ENCODE results near the gene COMMD8.
"Not testable (repeated sequence)": the region's sequence is repeated elsewhere in the genome, so short reads cannot be mapped to it uniquely, and the experiment has no call there.

COMMD8 gene

DNA sequence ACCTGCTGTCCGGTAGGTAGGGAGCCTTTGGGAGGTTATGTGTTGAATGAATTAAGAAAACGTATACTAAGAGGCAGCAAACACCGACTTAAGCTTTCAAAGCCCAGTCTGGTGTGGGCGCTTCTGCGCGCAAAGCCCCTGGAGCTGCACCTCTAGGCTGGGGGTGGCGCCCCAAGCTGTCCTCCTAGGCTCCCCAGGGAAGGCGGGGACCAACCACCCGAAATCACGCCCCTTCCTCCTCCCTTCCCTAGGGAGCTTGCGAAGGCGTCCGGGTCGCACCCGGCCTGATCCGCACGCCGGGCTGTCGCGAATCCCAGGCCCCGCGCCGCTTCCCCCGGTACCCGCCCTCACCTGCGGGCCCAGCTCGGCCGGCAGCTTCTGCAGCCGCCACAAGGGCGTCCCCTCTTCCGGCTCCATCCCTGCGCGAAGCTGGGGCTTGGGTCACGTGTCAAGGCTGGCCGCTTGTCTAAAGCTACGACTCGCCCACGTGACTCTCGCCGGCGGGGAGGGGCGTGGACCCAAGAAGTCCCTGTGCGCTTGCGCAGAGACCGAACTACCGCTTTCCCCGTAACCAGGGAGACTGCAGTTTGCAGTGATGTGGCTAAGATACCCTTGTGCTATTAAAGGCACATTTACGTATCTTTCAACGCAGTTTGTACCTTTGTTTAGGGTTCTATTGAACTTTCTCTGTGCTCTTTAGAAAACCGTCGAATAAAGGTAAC lies at the start of gene COMMD8:
COMMD8 (minus strand) TSS at position 468 of the 722 bp plus-strand sequence; CDS start at position 417, 51 bp downstream.
- peak; percentile 91 to 96 (median 95) for DNase-seq (ENCODE audit: low read depth in 3 of 3)

DNA sequence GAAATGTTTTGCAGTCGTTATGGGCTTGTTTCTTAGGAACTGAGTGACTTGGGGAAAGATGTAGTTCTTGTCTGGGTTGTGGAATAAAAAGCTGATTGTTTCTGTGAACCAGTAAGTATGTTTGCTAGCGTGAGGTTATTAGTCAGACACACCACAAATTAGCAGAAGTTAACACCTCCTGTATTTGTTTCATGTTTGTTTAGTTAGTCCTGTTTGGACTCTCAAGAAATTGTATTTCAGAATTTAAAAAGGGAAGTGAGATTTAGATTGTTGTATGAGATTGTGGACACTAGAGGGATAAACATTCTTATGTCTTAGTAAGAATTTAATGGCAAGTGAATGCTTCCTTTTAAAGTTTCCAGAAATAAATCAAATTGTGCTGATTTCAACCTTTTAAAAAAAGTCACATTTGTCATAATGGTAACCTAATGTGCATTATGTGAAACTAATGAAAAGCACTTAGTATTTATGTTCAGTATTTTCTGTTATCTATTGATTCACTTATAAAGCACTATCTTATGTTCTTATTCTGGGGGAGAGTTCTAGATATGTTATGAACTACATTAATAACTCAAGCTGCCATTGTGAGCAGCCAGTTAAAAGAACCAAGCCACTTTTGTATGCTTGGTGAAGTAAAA lies 47.1 kb upstream of the COMMD8 start:
- DNase-seq (ENCODE audit: low read depth in 3 of 3) = no peak

DNA sequence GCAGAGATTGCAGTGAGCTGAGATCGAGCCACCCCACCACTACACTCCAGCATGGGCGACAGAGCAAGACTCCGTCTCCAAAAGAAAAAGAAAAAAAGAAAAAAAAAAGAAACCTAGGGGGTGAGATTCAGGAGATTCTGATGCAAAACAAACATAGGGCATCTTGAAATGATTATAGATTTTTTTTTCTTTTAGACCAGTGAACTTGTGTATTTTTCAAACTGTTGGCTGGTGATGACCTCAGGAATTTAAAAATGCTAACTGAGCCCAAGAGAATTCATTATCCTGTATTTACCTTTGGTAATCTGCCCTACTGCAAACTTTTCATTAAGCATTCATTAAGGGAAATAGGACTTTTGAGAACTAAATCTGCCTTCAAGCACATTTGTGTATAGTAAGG lies 42.2 kb upstream of the COMMD8 start:
- DNase-seq (ENCODE audit: low read depth in 3 of 3) = no peak

DNA sequence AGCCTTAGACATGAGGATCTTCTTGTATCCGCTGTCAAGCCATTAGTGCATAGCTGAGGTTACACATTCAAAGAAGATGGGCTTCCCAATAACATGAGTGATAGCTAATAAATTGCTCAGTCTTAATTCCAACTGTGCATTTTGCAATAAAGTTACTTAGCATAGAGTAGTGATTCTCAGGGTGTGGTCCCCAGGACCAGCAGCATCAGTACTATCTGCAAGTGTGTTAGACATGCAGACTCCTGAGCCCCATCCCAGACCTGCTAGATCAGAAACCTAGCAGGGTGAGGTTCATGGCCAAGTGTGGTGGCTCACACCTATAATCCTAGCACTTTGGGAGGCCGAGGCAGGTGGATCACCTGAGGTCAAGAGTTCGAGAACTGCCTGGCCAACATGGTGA lies 41.6 kb upstream of the COMMD8 start:
- no peak for DNase-seq (ENCODE audit: low read depth in 3 of 3)

DNA sequence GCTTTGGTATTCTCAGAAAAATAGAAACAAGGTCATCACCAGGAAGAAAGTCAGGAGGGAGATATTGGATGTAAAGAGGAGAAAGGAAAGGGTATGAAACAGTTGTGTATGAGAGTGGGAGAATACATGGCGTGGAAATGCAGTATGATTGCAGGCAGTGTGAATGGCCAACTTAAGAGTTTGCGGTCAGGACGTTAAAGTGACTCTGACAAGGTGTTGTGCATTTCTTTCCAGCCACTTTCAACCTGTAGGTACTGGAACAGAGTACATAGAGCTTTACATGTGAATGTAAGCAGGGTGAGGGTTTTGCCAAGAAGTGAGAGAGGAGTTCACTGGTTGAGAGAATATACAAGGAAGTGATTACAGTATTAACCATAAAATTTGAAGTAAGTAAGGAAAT lies 37.3 kb upstream of the COMMD8 start:
- DNase-seq (ENCODE audit: low read depth in 3 of 3) = no peak

DNA sequence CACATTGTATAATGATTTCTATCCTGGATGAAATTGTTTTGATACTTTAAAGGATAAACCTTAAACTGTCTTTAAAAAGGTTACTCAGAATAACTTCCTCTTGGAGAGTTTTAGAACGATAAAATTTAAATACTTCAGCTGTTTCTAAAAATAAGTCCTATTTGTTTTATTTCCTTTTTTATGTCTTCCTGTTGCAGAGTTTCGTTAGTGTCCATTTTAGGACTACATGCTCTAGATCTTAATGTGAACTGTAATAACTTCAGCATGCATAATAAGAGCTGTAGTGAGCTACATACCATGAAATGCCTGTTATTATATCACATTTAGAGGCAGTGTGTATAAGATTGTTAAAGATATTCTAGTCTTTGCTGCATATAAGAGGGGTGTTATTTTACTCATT lies 36.2 kb upstream of the COMMD8 start:
- no peak for DNase-seq (ENCODE audit: low read depth in 3 of 3)

DNA sequence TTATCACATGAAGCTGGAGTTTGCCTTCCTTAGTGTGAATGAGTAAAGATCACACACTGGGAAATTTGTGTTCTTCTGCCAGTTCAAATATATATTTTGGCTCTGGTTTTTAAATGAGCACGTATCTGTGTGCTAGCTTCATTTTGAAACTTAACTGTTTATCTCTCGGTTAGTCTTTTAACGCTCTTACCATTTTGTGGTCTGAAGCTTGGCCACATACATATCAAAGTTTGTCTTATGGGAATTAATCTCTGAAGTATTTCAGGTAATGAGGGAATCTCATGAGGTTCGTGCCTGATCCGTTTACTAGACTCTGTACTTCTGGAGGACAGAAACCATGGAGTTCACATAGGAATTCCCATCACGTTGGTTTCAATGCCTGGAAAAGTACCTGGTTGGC lies 35.4 kb upstream of the COMMD8 start:
- no peak for DNase-seq (ENCODE audit: low read depth in 3 of 3)

DNA sequence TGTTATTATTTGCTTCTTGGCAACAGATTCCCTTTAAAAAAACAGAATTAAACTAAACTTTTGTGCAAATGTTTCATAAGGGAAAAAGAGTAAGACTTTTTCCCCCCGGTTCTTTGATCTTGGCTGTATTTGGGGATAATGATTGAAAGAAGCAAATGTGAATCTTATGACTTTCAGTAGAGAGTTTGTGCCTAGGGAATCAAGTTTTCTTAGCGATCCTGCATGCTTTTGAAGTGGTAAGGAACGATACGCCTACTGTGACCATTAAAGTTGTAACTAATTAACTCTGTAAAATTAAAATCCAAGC lies 30.6 kb upstream of the COMMD8 start:
- DNase-seq (ENCODE audit: low read depth in 3 of 3) = no peak

DNA sequence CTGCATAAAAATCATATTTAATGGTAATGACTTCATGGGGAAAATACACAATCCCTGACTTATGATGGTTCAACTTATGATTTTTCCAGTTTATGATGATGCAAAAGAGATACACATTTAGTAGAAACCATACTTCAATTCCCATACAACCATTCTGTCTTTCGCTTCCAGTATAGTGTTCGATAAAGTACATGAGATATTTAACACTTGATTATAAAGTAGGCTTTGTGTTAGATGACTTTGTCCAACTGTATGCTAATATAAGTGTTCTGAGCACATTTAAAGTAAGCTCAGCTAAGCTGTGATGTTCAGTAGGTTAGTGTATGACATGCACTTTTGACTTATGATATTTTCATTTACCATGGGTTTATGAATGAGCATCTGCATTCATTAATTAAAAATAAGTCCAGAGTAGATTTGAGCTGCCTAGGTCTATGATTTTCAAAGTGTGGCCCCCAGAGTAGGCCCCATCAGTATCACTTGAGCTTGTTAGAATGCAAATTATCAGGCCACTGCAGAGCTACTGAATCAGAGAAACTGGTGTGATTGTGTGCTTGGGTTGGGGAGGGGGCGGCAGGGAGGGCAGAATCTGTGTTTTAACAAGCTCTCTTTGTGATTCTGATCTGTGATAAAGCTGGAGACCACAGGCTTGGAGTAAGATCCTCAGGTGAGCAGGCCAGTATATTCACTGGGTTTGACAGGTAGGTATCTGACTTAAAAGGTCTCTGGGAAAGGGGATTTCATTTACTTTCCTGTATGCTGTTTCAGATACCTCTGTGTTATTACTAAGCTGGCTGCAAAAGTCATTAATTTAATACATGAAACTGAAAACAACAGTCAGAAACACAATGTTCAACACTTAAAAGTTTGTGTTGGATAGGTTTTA lies 30.0 kb upstream of the COMMD8 start:
- DNase-seq (ENCODE audit: low read depth in 3 of 3) = no peak

DNA sequence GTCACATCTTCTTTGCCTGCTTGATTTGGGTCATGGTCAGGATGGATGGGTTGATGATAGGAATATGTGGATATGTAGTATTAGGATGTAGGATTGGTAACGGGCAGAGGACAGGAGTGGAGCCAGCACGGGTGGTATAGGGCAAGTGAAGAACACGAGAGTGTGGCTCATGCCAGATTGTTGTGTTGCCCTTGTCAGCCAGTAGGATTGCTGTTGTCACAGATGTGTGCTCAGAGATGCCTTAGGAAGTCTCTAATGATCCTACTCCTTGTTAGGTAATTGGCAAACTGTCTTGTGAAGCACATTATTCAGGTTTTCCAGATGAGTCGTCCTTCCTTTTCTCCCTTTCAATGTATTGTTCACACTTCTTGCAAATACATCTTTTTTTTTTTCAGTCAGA lies 27.0 kb upstream of the COMMD8 start:
- DNase-seq (ENCODE audit: low read depth in 3 of 3) = no peak

DNA sequence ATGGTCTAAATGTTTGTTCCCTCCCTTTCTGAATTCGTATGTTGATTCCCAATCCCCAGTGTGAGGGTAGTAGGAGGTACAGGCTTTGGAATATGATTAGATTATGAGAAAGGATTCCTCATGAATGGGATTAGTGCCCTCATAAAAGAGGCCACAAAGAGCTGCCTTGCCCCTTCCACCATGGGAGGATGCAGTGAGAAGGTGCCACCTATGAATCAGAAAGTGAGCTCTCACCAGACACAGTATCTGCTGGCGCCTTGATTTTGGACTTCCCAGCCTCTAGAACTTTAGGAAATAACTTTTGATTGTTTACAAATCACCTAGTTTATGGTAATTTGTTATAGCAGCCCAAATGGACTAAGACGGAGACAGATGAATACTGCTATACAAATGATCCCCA lies 25.2 kb upstream of the COMMD8 start:
- no peak for DNase-seq (ENCODE audit: low read depth in 3 of 3)

DNA sequence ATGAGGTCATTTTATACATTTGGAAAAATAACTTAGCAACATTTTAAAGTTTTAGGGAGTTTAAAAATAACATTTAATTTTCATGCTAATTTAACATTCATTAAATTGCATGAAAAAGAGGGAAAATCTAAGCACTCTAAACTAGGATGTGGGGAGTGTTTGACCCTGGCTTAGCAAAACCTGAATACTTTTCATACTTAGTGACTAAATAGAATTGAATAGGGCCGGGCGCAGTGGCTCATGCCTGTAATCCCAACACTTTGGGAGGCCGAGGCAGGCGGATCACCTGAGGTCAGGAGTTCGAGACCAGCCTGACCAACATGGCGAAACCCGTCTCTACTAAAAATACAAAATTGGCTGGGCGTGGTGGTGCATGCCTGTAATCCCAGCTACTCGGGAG lies 23.2 kb upstream of the COMMD8 start:
- DNase-seq (ENCODE audit: low read depth in 3 of 3) = not testable (repeated sequence)

DNA sequence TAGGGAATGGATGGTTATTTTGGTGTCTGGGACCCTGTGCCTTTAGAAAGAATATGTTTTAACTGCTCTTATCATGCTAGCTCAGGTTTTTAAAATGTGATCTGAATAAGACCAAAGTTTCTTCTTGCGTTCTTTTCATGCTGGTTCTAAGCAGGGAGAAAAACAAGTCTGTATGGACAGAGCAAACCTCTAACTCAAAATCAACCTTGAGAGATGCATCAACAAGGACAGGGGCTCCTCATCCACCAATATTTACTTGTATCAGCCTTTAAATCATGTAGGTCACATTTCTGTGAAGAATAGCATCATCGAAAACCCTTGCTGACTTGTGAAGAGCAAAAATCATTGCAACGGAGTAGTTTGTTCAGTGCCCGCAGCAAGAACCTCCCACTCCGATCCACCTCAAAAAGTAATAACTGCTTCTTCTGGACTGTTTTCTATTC lies 22.8 kb upstream of the COMMD8 start:
- DNase-seq (ENCODE audit: low read depth in 3 of 3) = no peak

DNA sequence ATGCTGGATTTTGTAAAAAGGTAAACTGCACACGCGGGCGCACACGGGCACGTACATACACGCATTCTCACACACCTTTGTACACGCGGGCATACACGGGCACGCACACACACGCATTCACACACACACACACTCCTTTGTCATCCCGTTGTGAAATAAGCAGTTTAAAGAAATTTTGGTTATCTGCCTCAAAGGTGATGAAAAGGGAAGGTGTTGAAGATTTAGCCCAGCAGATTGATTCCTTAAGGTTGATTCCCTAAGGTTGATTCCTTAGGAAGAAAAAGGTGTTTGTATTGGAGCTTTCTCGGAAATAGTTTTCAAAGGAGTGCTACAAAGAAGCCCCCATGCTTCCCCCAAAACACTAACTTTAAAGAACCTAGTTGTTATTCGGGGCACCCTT lies 22.3 kb upstream of the COMMD8 start:
- DNase-seq (ENCODE audit: low read depth in 3 of 3) = no peak

DNA sequence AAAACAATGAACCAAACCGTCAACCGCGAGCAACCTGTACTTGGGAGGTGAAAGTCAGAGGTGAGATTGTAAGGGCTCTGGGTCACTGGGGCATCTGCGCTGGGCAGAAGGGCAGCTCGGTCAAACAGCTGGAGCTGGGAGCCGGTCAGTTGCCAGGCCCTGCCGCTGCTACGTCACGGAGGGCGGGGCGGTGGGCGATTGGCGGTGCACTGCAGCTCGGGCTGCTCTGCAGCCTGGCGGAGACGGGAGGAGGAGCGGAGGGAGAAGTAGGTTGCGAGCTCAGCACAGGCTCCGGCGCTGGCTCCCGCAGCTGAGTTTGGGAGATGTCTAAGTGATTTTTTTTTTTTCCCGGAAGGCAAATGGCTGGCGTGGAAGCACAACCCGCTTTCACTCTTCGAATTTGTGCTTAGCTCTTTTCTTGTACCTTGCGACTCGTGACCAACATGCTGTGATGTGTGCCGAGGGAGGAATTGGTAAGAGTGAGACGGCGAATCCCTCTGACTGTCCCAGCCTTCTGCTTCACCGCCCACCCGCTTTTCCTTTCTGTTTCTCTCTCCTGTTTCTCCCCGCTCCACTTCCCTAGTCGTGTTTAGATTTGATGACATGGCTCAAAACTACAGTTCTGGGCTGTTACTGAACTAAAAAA lies 21.7 kb upstream of the COMMD8 start, which contains the start of gene ATP10D:
ATP10D (plus strand) TSS at position 229 of the 646 bp plus-strand sequence. CDS start 27,266 bp downstream, outside the sequence.
- DNase-seq (ENCODE audit: low read depth in 3 of 3) = peak; percentile 49 to 74 (median 56)

DNA sequence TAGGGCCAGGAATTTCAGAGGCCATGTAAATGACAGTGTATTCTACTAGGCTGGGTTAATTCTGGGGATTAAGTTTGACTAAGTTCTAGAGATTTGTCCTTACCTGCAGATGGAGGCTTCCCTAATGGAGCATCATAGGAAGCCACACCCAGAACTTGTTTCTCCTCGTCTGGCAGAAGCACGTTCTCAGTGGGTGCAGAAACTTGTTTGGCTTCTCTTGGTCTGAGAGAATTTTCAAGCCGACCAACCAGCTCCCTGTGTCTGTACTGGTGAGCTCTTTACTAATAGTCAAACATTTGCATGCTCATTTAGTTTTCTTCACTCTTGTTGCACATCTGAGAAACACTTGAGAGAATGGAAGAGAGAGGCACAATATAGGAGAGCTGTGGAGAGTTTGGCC lies 20.7 kb upstream of the COMMD8 start:
- no peak for DNase-seq (ENCODE audit: low read depth in 3 of 3)

DNA sequence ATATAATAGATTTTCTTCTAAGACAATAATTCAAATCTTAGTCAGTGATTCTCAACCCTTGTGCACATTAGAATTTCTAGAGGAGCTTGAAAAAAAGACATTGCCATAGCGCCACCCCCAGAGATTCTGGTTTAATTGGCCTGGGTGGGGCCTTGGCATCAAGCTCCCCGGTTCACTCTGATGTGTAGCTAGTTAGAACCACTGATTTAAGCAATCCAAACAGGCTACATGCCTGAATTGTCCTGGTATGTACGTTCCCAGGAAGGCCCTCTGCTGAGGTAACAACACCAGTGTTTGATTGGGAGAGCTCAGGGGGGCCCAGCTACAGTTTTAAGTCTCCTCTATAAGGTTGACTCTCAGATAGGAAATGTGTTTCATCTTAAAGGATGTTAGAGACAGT lies 20.2 kb upstream of the COMMD8 start:
- no peak for DNase-seq (ENCODE audit: low read depth in 3 of 3)

DNA sequence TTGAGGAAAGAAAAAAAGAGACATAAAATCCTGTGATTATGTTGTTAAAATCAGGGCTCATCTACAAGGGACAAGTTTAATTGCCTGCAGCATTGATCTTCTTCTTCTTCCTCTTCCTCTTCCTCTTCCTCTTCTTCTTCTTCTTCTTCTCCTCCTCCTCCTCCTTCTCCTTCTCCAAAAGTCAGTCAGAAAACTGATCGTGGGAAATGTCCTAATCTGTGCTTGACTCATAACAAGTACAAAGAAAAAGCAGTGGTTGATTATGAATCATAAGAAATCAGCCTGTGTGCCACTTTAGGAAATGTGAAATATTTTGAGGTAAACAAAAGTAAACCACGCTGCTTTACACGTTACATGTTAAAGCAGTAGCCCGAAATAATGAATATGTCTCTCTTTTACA lies 18.8 kb upstream of the COMMD8 start:
- DNase-seq (ENCODE audit: low read depth in 3 of 3) = no peak

DNA sequence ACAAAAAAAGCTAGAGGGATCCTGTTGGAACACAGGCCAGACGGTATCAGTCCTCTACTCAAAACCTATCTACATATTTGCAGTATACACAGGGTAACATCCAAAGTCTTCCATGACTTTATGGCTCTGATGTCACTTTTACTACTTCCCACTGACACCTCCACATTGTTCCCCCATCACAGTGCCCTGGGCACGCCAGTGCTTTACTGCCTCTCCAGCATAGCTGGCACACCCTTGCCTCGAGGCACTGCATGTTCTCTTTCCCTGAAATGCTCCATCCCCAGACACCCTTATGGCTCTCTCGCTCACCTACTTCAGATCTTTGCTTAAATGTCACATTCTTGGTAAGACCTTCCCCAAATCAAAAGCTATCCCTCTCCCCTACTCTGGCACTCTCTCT lies 15.3 kb upstream of the COMMD8 start:
- no peak for DNase-seq (ENCODE audit: low read depth in 3 of 3)

DNA sequence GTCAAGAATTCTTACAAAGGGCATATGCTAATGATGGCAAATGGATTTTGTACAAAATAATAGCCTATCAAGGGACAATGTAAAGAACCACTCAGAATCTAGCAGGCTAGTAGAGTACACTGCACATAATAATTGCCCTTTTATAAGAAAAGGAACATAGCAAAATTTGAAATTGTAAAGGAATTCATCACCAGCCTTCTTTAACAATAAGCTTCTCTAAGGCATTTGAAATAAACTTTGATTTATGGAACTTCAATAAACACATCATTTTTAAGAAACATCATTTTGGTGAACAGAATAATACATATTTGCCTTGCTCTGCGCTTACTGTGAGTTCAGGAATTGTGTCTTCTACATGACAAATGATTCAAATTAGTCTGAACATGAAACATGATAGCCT lies 11.9 kb upstream of the COMMD8 start:
- DNase-seq (ENCODE audit: low read depth in 3 of 3) = no peak

DNA sequence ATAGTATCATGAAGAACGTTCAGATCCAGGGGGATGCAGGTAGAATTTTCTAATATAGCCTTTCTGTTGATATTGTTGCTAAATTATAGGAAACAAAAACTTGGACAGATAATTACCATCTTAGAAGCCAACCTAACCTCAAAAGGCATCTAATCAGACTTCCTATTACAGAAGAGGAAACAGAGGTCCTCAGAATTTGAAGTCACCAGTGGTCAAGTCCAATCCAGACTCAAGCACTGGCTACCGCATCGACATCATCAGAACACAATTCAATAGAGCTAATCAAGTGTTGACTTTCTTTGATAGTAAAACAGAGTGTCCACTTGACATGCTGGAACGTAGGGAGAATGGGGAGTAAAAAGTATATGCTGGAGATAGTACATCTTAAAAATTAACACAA lies 11.3 kb upstream of the COMMD8 start:
- no peak for DNase-seq (ENCODE audit: low read depth in 3 of 3)

DNA sequence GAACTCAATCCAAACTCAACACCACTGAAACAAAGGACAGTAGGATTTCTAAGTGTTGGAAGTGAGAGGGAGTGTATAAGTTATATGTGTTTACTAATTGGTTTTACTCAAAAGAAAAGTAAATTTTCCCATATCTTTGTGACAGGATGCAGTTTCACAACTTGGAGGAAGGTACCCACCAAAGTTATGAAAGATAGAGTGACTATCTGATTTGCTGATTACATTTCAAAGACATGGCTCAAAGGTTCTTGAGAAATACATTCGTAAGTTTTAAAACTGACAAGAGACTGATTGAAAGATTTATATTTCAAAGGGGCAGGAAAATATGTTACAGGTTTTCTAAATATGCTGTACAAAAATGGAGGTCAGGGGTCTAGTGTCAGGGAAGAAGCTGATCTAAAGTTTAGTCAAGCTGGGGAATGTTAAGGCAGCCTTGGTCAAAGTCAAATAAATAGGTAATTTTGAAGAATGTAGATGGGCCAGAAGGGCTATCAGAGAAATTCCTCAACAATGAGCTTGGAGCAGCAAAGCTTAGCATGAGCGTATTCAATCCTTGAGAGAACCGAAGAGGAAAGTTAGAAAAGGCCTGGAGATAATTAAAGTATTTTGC lies 9.7 kb upstream of the COMMD8 start:
- DNase-seq (ENCODE audit: low read depth in 3 of 3) = no peak
